Measurements from ENCODE around the gene ASPN.

- TF ChIP-seq EZH2 (IDR thresholded peaks at IDR 0.05; ENCODE audit: borderline replicate concordance, low read depth, low read length, poor library complexity, severe bottlenecking) (no peak), CTCF (conservative IDR thresholded peaks at IDR 0.05; ENCODE audit: low read depth, low read length) (no peak)
These were observed 1.2 kb downstream of the ASPN start for GRCh38 chr9:92480986-92481633.

Data from A673 (cell line).